ENCODE results near the gene SNCG.

Gene SNCG

DNA sequence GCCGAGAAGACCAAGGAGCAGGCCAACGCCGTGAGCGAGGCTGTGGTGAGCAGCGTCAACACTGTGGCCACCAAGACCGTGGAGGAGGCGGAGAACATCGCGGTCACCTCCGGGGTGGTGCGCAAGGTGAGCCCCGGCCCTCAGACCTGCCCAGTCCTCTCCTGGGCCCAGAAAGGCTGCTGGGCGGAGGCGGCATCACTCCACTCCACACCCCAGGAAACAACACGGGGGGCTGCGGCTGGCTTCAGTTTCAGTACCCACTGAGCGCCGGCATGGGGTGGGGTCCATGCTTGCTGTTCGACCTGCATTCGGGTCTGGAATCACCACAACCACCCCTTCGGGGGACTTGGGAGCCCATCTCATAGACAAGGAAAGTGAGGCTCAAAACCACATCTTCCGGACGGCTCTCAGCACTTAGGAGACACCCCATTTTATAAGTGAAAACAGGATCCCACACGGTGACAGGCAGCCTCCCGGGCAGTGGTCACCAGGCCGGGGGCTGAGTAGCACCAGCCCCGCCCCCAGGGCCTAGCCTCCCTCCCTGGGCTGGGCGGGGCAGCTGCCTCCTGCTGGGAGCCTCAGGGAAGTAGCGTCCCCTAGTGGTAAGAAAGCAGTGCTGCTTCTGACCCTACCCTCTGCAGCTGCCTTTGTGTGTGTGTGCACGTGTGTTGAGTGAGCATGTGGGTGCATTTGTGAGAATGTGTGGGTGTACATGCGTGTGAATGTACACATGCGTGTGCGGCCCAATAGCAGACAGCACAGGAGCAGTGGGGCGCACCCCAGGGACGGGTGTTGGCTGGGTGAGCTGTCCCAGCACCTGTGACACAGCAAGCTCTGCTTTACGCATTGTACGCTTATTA is 1.8 kb downstream of the SNCG start:
- peak overlapping the region; percentile 54 for H2BK5ac ChIP-seq (ENCODE audit: low read length)
- H3K27me3 ChIP-seq (ENCODE audit: control insufficient read depth in 3 of 3, insufficient read depth in 3 of 3, low read depth in 1 of 3, low read length in 3 of 3) = no peaks in the 10 kb centered on the region
- no peak overlapping the region for H3K4me3 ChIP-seq (ENCODE audit: low read length in 2 of 2)
- peak overlapping the region; percentile 84 for H3K4ac ChIP-seq (ENCODE audit: low read length)
- peak overlapping the region; percentile 31 for H3K14ac ChIP-seq (ENCODE audit: low read length)
- H3K9me3 ChIP-seq (replicated peaks in 1 of 2; ENCODE audit: control insufficient read depth in 2 of 2, insufficient read depth in 1 of 2, low read depth in 1 of 2, low read length in 2 of 2) = no peaks in the 10 kb centered on the region
- H3K27ac ChIP-seq (replicated peaks; ENCODE audit: low read length) = no peak overlapping the region
- H3K4me1 ChIP-seq (ENCODE audit: control insufficient read depth in 2 of 2, insufficient read depth in 1 of 2, low read depth in 1 of 2, low read length in 2 of 2) = peaks cover 34 to 40% of the 10 kb centered on the region in 2 donors
- DNase-seq (ENCODE audit: low spot score) = no peak
- H4K8ac ChIP-seq (ENCODE audit: low read depth, low read length) = peak overlapping the region; percentile 99
- no CpG with 5 or more reads among the region's 37 CpGs for WGBS, 2 donors (ENCODE audit: extremely low coverage in 2 of 2, insufficient read length in 2 of 2, insufficient replicate concordance in 1 of 2)
- peak overlapping the region; percentile 97 for H2BK15ac ChIP-seq (ENCODE audit: low read length)
- H3K79me1 ChIP-seq (ENCODE audit: low read depth, low read length) = peaks cover 1% of the 10 kb centered on the region
- peak overlapping the region; percentile 99 for H2AK5ac ChIP-seq (ENCODE audit: low read depth, low read length)
- H2BK120ac ChIP-seq (ENCODE audit: low read depth, low read length) = peak overlapping the region; percentile 75
- H4K91ac ChIP-seq (ENCODE audit: low read depth, low read length, poor library complexity) = peak overlapping the region; percentile 81
- no peak overlapping the region for H3K4me2 ChIP-seq (ENCODE audit: insufficient read depth, low read length, poor library complexity, severe bottlenecking)
- peak overlapping the region; percentile 78 for H2BK12ac ChIP-seq (ENCODE audit: low read length)
- H3K36me3 ChIP-seq (replicated peaks in 1 of 2; ENCODE audit: control insufficient read depth in 2 of 2, insufficient read depth in 2 of 2, low read length in 2 of 2) = no peaks in the 10 kb centered on the region
- H3K9ac ChIP-seq (ENCODE audit: low read depth, low read length, poor library complexity) = peak overlapping the region; percentile 38
- H2AFZ ChIP-seq (ENCODE audit: low read length) = peak overlapping the region; percentile 76
- H3K18ac ChIP-seq (ENCODE audit: low read length) = peak overlapping the region; percentile 91
- peak overlapping the region; percentile 89 for H3K23ac ChIP-seq (ENCODE audit: low read depth, low read length, poor library complexity)

DNA sequence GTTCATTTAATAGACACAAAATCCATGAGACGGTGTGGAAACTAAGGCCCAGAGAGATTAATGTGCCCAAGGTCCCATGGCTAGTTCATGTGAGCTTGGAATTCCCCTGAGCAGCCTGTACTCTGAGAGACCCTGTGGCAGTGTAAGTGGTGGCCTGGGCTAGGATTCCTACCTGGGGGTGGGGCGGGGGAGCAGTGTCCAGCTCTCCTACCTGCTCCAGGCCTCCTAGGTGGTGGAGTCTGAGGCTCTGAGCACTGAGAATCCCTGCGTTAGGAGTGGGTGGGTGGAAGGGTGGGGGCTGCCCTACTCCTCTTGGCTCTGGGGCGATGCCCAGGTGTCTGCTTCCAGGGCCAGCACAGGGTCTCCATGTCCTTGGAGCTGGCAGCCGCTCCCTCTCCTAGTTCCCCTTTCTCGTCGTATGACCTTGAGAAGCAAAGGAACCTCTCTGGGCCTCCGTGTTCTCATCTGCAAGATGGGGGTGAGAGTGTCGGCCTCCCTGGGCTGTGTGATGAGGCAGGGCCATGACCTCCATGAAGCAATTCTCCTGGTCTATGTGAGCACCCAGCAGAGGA is 2.5 kb downstream of the SNCG start:
- peak overlapping the region; percentile 38 for H3K9ac ChIP-seq (ENCODE audit: low read depth, low read length, poor library complexity)
- no peak overlapping the region for H2BK5ac ChIP-seq (ENCODE audit: low read length)
- H3K14ac ChIP-seq (ENCODE audit: low read length) = no peak overlapping the region
- H3K23ac ChIP-seq (ENCODE audit: low read depth, low read length, poor library complexity) = peak overlapping the region; percentile 16
- H3K27me3 ChIP-seq (ENCODE audit: control insufficient read depth in 3 of 3, insufficient read depth in 3 of 3, low read depth in 1 of 3, low read length in 3 of 3) = no peaks in the 10 kb centered on the region
- H4K91ac ChIP-seq (ENCODE audit: low read depth, low read length, poor library complexity) = peak overlapping the region; percentile 47
- no peak overlapping the region for H4K8ac ChIP-seq (ENCODE audit: low read depth, low read length)
- no peak overlapping the region for H2AFZ ChIP-seq (ENCODE audit: low read length)
- no peak overlapping the region for H3K4me2 ChIP-seq (ENCODE audit: insufficient read depth, low read length, poor library complexity, severe bottlenecking)
- H2BK12ac ChIP-seq (ENCODE audit: low read length) = peak overlapping the region; percentile 35
- no peak overlapping the region for H3K4me3 ChIP-seq (ENCODE audit: low read length in 2 of 2)
- H3K4ac ChIP-seq (ENCODE audit: low read length) = peak overlapping the region; percentile 4
- H3K18ac ChIP-seq (ENCODE audit: low read length) = peak overlapping the region; percentile 91
- H3K27ac ChIP-seq (replicated peaks; ENCODE audit: low read length) = no peak overlapping the region
- no peak for DNase-seq (ENCODE audit: low spot score)
- peaks cover 1% of the 10 kb centered on the region for H3K79me1 ChIP-seq (ENCODE audit: low read depth, low read length)
- peak overlapping the region; percentile 99 for H2AK5ac ChIP-seq (ENCODE audit: low read depth, low read length)
- H3K9me3 ChIP-seq (replicated peaks in 1 of 2; ENCODE audit: control insufficient read depth in 2 of 2, insufficient read depth in 1 of 2, low read depth in 1 of 2, low read length in 2 of 2) = no peaks in the 10 kb centered on the region
- H2BK120ac ChIP-seq (ENCODE audit: low read depth, low read length) = no peak overlapping the region
- H3K36me3 ChIP-seq (replicated peaks in 1 of 2; ENCODE audit: control insufficient read depth in 2 of 2, insufficient read depth in 2 of 2, low read length in 2 of 2) = no peaks in the 10 kb centered on the region
- peak overlapping the region; percentile 97 for H2BK15ac ChIP-seq (ENCODE audit: low read length)
- peaks cover 30 to 33% of the 10 kb centered on the region in 2 donors for H3K4me1 ChIP-seq (ENCODE audit: control insufficient read depth in 2 of 2, insufficient read depth in 1 of 2, low read depth in 1 of 2, low read length in 2 of 2)
- WGBS, 2 donors (ENCODE audit: extremely low coverage in 2 of 2, insufficient read length in 2 of 2, insufficient replicate concordance in 1 of 2) = no CpG with 5 or more reads among the region's 9 CpGs

DNA sequence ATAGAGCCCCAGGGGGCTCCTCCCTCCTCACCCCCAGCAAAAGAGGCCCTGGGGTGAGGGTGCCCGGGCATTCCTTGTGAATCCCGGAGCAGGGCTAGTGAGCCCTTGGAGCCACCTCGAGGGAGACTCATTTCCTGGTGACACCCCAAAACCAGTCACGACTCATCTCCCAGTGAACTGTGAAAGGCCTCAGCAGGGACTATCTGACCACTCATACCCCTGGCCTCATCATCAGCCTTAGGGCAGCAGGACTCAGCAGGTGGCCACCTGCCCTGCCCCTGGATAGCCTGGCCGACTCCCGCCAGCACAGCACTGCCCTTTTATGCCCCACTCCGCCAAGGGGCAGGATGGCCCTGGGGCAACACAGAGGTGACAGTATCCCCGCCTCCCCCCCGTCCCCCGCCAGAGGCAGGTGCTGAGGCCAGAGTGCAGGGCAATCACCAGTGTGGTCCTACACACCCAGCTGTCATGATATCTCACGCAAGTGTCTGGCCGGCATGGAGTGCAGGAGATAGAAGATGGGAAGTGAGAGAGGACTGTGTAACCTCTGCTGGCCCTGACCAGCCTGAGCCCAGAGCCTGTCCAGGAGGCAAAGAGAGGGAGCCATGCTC is 3.2 kb downstream of the SNCG start:
- no peaks in the 10 kb centered on the region for H3K36me3 ChIP-seq (replicated peaks in 1 of 2; ENCODE audit: control insufficient read depth in 2 of 2, insufficient read depth in 2 of 2, low read length in 2 of 2)
- no peak overlapping the region for H3K4me3 ChIP-seq (ENCODE audit: low read length in 2 of 2)
- H3K9me3 ChIP-seq (replicated peaks in 1 of 2; ENCODE audit: control insufficient read depth in 2 of 2, insufficient read depth in 1 of 2, low read depth in 1 of 2, low read length in 2 of 2) = no peaks in the 10 kb centered on the region
- no peak overlapping the region for H3K27ac ChIP-seq (replicated peaks; ENCODE audit: low read length)
- H3K9ac ChIP-seq (ENCODE audit: low read depth, low read length, poor library complexity) = no peak overlapping the region
- H3K4me1 ChIP-seq (ENCODE audit: control insufficient read depth in 2 of 2, insufficient read depth in 1 of 2, low read depth in 1 of 2, low read length in 2 of 2) = peaks cover 27 to 30% of the 10 kb centered on the region in 2 donors
- H2AK5ac ChIP-seq (ENCODE audit: low read depth, low read length) = peak overlapping the region; percentile 97
- no peak overlapping the region for H3K4ac ChIP-seq (ENCODE audit: low read length)
- H2BK5ac ChIP-seq (ENCODE audit: low read length) = no peak overlapping the region
- no peak overlapping the region for H2AFZ ChIP-seq (ENCODE audit: low read length)
- H3K27me3 ChIP-seq (ENCODE audit: control insufficient read depth in 3 of 3, insufficient read depth in 3 of 3, low read depth in 1 of 3, low read length in 3 of 3) = no peaks in the 10 kb centered on the region
- peak overlapping the region; percentile 74 for H4K8ac ChIP-seq (ENCODE audit: low read depth, low read length)
- no CpG with 5 or more reads among the region's 12 CpGs for WGBS, 2 donors (ENCODE audit: extremely low coverage in 2 of 2, insufficient read length in 2 of 2, insufficient replicate concordance in 1 of 2)
- no peak overlapping the region for H2BK120ac ChIP-seq (ENCODE audit: low read depth, low read length)
- H2BK15ac ChIP-seq (ENCODE audit: low read length) = peak overlapping the region; percentile 49
- peak overlapping the region; percentile 75 for H2BK12ac ChIP-seq (ENCODE audit: low read length)
- H3K79me1 ChIP-seq (ENCODE audit: low read depth, low read length) = peaks cover 1% of the 10 kb centered on the region
- no peak overlapping the region for H3K18ac ChIP-seq (ENCODE audit: low read length)
- DNase-seq (ENCODE audit: low spot score) = no peak
- no peak overlapping the region for H3K4me2 ChIP-seq (ENCODE audit: insufficient read depth, low read length, poor library complexity, severe bottlenecking)
- H3K23ac ChIP-seq (ENCODE audit: low read depth, low read length, poor library complexity) = peak overlapping the region; percentile 70
- peak overlapping the region; percentile 78 for H4K91ac ChIP-seq (ENCODE audit: low read depth, low read length, poor library complexity)
- H3K14ac ChIP-seq (ENCODE audit: low read length) = peak overlapping the region; percentile 72

Data from neuronal stem cell (in vitro differentiated cells).